ENCODE measurements around the gene PDK3.

The PDK3 gene

DNA sequence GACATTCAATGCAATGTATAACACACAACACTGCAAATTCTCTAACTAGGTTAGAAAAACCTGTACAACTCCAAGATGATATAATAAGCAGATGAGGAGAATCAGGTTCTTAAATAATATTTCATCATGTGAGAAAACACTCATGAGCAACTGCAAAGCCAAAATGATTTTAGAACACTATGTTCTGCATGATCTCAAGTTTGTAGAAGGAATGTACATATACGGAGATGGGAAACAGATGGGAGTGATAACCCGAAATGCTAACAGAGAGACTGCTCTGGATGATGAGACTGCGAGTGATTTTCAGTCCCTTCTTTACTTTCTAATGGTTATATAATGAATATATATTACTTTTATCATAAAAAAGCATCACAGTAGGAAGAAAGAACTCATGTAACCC is 101.2 kb downstream of the PDK3 start:
- TF ChIP-seq CTBP1 (IDR thresholded peaks at IDR 0.05; ENCODE audit: borderline replicate concordance) = no peak
- no peak for TF ChIP-seq TARDBP (IDR thresholded peaks at IDR 0.05)
- no peak for TF ChIP-seq SUZ12 (IDR thresholded peaks at IDR 0.05)
- TF ChIP-seq LEF1 (IDR thresholded peaks at IDR 0.05; ENCODE audit: borderline replicate concordance) = no peak
- no peak for TF ChIP-seq ELF4 (IDR thresholded peaks at IDR 0.05)
- no peak for TF ChIP-seq ZNF384 (IDR thresholded peaks at IDR 0.05)
- ChIA-PET POLR2A (no interaction called here), CTCF (interaction anchor here (0.6 kb wide), 1 partner anchor 34 kb away, joined by 3 read pairs; no protein-coding TSS in a partner anchor)
- DNase-seq (ENCODE audit: extremely low spot score) = no peak

DNA sequence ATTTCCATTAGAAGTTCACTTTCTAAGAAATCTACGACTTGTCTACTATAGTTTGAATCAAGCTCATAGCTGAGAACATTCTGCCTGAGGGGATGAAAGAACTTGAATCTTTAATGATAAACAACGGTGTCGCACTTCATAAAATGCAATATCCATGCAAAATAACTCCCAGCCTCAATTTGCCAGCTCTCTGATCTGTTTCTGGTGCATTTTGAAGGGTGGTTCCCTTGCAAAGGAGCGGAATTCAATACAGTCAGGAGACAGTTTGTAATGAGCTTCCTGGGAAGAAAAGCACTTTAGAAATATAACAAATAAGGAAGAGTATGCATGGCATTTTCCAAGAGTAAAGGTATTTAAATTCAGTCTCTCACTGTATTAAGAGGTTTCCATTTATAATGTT is 102.1 kb downstream of the PDK3 start:
- ChIA-PET POLR2A (no interaction called here), CTCF (no interaction called here)
- TF ChIP-seq ELF4 (IDR thresholded peaks at IDR 0.05) = no peak
- TF ChIP-seq TARDBP (IDR thresholded peaks at IDR 0.05) = no peak
- no peak for TF ChIP-seq ARNT (IDR thresholded peaks at IDR 0.05)

DNA sequence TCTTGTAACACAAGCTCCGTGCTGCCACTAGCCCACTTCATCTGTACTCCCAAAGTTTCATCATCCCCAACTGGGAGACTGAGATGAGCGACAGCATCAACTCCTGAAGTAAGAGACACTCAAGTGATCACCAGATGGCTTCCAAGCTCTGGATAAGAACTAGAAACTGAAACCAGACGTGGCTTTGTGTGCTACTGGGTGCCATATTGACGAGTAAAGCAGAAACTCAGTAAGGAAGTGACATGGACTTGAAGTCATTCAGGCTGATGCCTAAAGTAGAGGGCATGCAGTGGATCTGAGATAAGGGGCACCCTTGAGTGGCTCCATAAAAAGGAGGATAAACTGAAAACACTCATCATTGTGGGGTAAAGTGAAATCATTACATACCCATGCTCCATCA is 109.7 kb downstream of the PDK3 start:
- ChIA-PET POLR2A (no interaction called here), CTCF (no interaction called here)
- DNase-seq (ENCODE audit: extremely low spot score) = no peak
- no peak for TF ChIP-seq TARDBP (IDR thresholded peaks at IDR 0.05)
- TF ChIP-seq ARNT (IDR thresholded peaks at IDR 0.05) = no peak
- TF ChIP-seq, protein P1, sequence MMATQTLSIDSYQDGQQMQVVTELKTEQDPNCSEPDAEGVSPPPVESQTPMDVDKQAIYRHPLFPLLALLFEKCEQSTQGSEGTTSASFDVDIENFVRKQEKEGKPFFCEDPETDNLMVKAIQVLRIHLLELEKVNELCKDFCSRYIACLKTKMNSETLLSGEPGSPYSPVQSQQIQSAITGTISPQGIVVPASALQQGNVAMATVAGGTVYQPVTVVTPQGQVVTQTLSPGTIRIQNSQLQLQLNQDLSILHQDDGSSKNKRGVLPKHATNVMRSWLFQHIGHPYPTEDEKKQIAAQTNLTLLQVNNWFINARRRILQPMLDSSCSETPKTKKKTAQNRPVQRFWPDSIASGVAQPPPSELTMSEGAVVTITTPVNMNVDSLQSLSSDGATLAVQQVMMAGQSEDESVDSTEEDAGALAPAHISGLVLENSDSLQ (IDR thresholded peaks at IDR 0.05) = no peak
- no peak for TF ChIP-seq LEF1 (IDR thresholded peaks at IDR 0.05; ENCODE audit: borderline replicate concordance)
- TF ChIP-seq FOXK2 (IDR thresholded peaks at IDR 0.05) = no peak
- no peak for TF ChIP-seq BHLHE40 (IDR thresholded peaks at IDR 0.05; ENCODE audit: borderline replicate concordance)
- no peak for TF ChIP-seq SUZ12 (IDR thresholded peaks at IDR 0.05)
- TF ChIP-seq FOXM1 (IDR thresholded peaks at IDR 0.05; ENCODE audit: borderline replicate concordance) = no peak
- no peak for TF ChIP-seq HDGF (IDR thresholded peaks at IDR 0.05; ENCODE audit: borderline replicate concordance)
- TF ChIP-seq ELF4 (IDR thresholded peaks at IDR 0.05) = no peak
- no peak for TF ChIP-seq NFRKB (IDR thresholded peaks at IDR 0.05)
- TF ChIP-seq ZNF384 (IDR thresholded peaks at IDR 0.05) = no peak
- no peak for TF ChIP-seq FOXA1 (IDR thresholded peaks at IDR 0.05)
- TF ChIP-seq SP1 (IDR thresholded peaks at IDR 0.05) = no peak
- TF ChIP-seq CTBP1 (IDR thresholded peaks at IDR 0.05; ENCODE audit: borderline replicate concordance) = no peak
- no peak for TF ChIP-seq L3MBTL2 (conservative IDR thresholded peaks at IDR 0.05)

More for the DNA sequence above, 102.1 kb downstream of the PDK3 start:
- DNase-seq (ENCODE audit: extremely low spot score) = no peak

DNA sequence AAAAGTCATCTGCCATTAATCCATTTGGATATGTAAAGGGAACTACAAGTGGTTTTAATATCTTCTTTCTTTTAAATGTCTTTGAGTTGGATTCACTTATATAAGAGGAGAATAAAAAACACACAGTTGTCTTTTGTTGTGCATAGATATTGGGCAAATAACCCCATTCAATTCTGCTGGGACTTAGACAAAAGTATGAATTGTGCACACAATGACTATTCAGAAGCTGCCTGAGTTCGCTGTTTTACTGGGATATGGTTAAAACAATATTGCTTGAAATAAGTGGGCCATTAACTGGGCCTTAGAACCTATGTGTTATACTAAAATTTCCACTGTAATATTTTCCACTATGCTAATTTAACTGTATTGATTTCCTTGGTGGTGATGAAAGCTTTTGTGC is 110.4 kb downstream of the PDK3 start:
- ChIA-PET POLR2A (no interaction called here), CTCF (no interaction called here)
- no peak for DNase-seq (ENCODE audit: extremely low spot score)
- TF ChIP-seq CTBP1 (IDR thresholded peaks at IDR 0.05; ENCODE audit: borderline replicate concordance) (no peak), ZNF384 (IDR thresholded peaks at IDR 0.05) (no peak), TARDBP (IDR thresholded peaks at IDR 0.05) (no peak), BHLHE40 (IDR thresholded peaks at IDR 0.05; ENCODE audit: borderline replicate concordance) (no peak), ELF4 (IDR thresholded peaks at IDR 0.05) (no peak), FOXM1 (IDR thresholded peaks at IDR 0.05; ENCODE audit: borderline replicate concordance) (no peak), SP1 (IDR thresholded peaks at IDR 0.05) (no peak), FOXA1 (IDR thresholded peaks at IDR 0.05) (no peak), L3MBTL2 (conservative IDR thresholded peaks at IDR 0.05) (no peak), LEF1 (IDR thresholded peaks at IDR 0.05; ENCODE audit: borderline replicate concordance) (no peak), ARNT (IDR thresholded peaks at IDR 0.05) (no peak), NFRKB (IDR thresholded peaks at IDR 0.05) (no peak), FOXK2 (IDR thresholded peaks at IDR 0.05) (no peak), SUZ12 (IDR thresholded peaks at IDR 0.05) (no peak), HDGF (IDR thresholded peaks at IDR 0.05; ENCODE audit: borderline replicate concordance) (no peak)
- TF ChIP-seq, protein P1 (IDR thresholded peaks at IDR 0.05) = no peak

DNA sequence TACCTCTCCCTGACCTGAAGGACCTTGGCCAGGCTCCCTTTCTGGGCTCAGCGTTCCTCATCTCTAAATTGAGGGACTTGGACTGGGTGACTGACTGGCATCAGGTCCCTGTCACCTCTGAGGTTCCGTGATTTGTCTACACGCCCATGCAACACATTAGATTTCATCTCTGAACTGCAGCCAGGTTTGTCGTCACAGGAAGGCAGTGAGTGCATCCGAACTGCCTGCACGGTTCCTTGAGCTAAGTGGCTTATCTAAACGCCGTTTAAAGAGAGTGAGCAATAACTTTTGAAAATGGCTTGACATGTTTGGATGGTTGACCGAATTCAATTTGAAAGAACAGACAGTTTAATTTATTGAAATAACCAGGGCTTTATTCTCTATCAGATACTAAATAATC is 112.0 kb downstream of the PDK3 start:
- TF ChIP-seq FOXM1 (IDR thresholded peaks at IDR 0.05; ENCODE audit: borderline replicate concordance) (no peak), ELF4 (IDR thresholded peaks at IDR 0.05) (no peak), TARDBP (IDR thresholded peaks at IDR 0.05) (no peak), LEF1 (IDR thresholded peaks at IDR 0.05; ENCODE audit: borderline replicate concordance) (no peak), SP1 (IDR thresholded peaks at IDR 0.05) (no peak), CTBP1 (IDR thresholded peaks at IDR 0.05; ENCODE audit: borderline replicate concordance) (no peak), ZNF384 (IDR thresholded peaks at IDR 0.05) (no peak), FOXA1 (IDR thresholded peaks at IDR 0.05) (no peak), HDGF (IDR thresholded peaks at IDR 0.05; ENCODE audit: borderline replicate concordance) (no peak), BHLHE40 (IDR thresholded peaks at IDR 0.05; ENCODE audit: borderline replicate concordance) (no peak), SUZ12 (IDR thresholded peaks at IDR 0.05) (no peak)
- TF ChIP-seq, protein P1 (IDR thresholded peaks at IDR 0.05) = no peak
- no peak for DNase-seq (ENCODE audit: extremely low spot score)
- ChIA-PET CTCF (no interaction called here), POLR2A (no interaction called here)

Measured in HEK293T (cell line).